D341Med (cell line): ENCODE data around the gene CCL4L2.
A peak's percentile ranks its signal among the peaks of the same experiment; 100 is the strongest.
"Not testable (repeated sequence)": the region's sequence is repeated elsewhere in the genome, so short reads cannot be mapped to it uniquely, and the experiment has no call there.

Experiments used
- DNase-seq: peaks from one replicate; pipeline ENCODE4 v3.0.0; 2012; ENCODE audit warnings: low spot score

Gene CCL4L2

GRCh38 chr17:36210439-36211211, at the start of gene CCL4L2:
Gene CCL4L2, plus strand, starts transcription at chr17:36211063.
- DNase-seq, result not testable (repeated sequence)

- not testable (repeated sequence) for DNase-seq
Observed at GRCh38 chr17:36168836-36169235, 42.0 kb upstream of the CCL4L2 start.

DNA sequence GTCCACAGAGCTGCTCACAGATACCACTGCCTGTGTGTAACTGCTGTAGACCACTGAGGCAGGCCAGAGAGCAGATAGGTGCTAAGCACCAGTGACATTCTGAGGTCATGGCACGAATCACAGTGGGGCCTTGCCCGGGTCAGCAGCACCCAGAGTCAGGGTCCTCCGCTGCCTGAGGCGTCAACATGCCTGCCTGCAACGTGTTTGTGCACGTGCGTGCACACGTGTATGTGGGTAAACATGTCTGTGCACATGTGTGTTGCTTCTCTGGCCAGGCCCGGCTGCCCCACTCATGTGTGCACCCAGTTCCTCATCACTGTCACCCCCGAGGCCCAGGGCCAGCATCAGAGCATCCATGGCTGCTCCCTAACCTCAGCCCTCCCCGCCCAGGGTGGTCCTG, 34.3 kb upstream of the CCL4L2 start, which contains the start of gene TBC1D3B:
Gene TBC1D3B (minus strand): TSS at position 101 of the 400 bp plus-strand sequence. CDS start 1,586 bp downstream, outside the sequence.
- DNase-seq, result not testable (repeated sequence)

GRCh38 chr17:36181446-36182175, 29.3 kb upstream of the CCL4L2 start:
- not testable (repeated sequence) for DNase-seq

- DNase-seq, result peak; percentile 41
Observed at GRCh38 chr17:36182176-36183000, 28.5 kb upstream of the CCL4L2 start.

GRCh38 chr17:36183001-36183971, 27.6 kb upstream of the CCL4L2 start:
- DNase-seq, result peak; percentile 73

- DNase-seq, result no peak
Observed at GRCh38 chr17:36184023-36184765, 26.7 kb upstream of the CCL4L2 start.

- no peak for DNase-seq
Observed at GRCh38 chr17:36185416-36185815, 25.4 kb upstream of the CCL4L2 start.

DNA sequence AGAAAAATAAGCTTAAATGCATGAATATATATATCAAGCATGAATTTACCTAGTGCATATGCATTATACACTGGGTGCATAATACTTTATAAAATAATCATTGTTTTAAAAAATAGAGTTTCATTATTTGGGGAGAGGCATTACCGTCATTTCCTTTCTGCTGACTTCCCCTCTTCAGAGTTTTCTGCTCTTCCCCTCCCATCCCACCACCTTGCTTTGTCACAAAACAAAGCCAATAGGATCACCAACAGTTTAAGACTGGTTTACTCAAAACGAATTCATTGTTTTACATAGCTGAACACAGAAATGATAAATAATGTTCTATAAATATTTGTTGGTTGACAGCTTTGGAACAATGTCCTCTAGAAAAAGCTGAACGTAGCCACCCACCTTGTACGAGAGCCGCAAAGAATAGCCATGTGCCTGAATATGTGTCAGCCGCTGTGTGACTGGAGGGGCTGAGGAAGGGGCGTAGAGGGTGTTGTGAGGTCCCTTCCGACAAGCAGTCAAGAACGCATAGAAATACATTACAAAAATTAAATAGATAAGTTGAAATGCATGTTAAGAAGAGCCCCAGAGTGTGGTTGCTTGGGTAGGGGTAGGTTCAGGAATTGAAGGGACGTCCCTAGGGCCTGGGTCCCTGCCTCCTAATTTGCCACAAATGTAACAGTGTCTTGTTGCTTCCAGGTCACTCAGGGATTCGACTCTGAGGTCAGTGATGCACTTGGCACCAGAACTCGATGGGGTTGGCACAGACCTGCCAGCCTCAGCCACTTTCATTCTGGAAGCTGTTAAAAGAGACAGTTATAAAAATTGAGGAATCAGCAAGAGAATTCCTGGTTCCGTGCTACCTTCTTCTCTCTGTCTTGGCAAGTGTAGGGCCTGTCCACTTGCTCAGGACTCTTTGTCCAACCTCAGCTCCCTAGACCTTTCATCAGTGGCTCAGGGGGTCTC, 23.8 kb upstream of the CCL4L2 start:
- not testable (repeated sequence) for DNase-seq

DNA sequence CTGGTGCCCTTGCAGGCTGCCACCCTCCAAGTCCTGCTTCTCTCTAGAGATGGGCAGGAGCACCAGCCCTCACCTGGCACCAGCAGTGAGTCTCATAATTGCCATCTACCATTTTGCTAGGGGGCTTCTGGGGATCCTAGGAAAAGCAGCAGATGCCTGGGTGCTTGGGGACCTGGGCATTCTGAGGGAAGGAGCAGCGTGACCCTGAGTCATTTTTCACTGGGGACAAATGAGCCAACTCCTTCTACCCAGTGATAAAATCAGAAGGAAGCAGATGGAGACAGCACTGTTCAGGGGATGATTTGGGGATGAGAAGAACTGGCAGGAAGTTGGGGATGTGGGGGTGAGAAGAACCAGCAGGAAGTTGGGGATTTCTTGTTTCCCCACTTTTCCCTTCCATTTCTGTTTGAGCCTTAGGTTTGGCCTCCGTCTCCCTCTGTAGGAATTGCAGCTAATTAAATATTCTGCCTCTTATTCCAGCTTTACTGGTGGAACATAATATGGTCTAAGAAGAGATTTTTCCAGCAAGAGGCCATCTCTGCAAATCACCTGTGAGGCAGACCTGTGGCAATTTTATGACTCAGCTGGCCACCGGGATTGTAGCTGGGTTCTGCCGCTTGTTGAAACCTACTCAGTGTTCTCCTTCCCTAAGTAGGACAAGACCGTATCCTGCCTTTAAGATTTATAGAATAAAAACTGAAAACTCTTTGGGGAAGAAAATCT, 22.8 kb upstream of the CCL4L2 start:
- not testable (repeated sequence) for DNase-seq

DNA sequence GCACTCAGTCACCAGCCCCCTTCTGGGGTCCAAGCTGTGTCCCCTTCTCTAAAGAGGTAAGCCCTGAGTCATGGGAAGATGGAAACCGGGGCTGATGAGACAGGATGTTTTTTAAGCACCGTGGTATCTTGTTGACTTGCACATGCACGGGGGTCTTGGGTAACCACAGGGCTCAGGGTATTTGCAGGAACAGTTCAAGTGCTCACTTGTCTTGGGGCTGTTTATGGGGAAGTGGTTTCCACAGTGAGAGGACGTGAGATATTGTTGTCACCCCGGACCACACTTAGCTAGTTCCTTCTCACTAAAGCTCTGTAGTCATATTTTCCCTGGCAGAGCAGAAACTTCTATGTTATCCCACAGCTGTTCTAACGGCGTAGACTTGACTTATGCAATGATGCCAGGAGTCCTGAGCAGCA, 22.0 kb upstream of the CCL4L2 start:
- no peak for DNase-seq

GRCh38 chr17:36189993-36190392, 20.9 kb upstream of the CCL4L2 start:
- not testable (repeated sequence) for DNase-seq

GRCh38 chr17:36190549-36191330, 20.1 kb upstream of the CCL4L2 start:
- not testable (repeated sequence) for DNase-seq

GRCh38 chr17:36193216-36193775, 17.6 kb upstream of the CCL4L2 start:
- no peak for DNase-seq

GRCh38 chr17:36194147-36194831, 16.6 kb upstream of the CCL4L2 start:
- not testable (repeated sequence) for DNase-seq

DNA sequence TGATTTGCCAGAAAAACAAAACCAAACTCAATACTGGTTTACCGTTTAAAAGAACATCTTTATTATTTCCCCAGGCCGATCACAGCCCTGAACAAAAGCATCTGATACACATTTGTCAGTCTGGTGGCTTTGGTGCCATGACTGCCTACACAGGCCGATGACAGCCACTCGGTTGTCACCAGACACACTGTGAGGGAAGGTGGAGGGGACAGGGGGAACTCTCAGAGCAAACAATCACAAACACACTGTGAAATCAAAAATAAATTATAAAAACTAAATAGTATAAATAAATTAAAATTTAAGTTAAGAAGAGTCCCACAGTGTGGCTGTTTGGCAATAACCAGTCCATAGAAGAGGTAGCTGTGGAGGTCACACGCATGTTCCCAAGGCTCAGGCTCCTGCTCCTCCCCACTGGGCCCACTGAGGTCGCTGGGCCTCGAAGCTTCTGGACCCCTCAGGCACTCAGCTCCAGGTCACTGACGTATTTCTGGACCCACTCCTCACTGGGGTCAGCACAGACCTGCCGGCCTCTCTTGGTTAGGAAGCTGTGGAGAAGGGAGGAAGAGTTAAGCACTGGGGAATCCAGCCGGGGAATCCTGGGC, 15.9 kb upstream of the CCL4L2 start:
- not testable (repeated sequence) for DNase-seq
